Kidney tubule cell (primary cell): Measurements from ENCODE around the gene CD101.

Experiments
- DNase-seq: peaks from one replicate; pipeline ENCODE4 v3.0.0-alpha.2; 2018; ENCODE audit warnings: low spot score

Gene CD101

GRCh38 chr1:116986421-116987255, 14.9 kb upstream of the CD101 start:
- no peak for DNase-seq

- DNase-seq = no peak
Observed at GRCh38 chr1:116987256-116987555, 14.4 kb upstream of the CD101 start.

GRCh38 chr1:116988248-116988647, 13.3 kb upstream of the CD101 start:
- no peak for DNase-seq

- no peak for DNase-seq
Observed at GRCh38 chr1:116988908-116989307, 12.7 kb upstream of the CD101 start.

- DNase-seq = no peak
Observed at GRCh38 chr1:116989835-116990234, 11.7 kb upstream of the CD101 start.

GRCh38 chr1:116990612-116991151, 10.9 kb upstream of the CD101 start:
- no peak for DNase-seq

- no peak for DNase-seq
Observed at GRCh38 chr1:116991171-116991845, 10.3 kb upstream of the CD101 start.

GRCh38 chr1:116991918-116992317, 9.6 kb upstream of the CD101 start:
- no peak for DNase-seq

GRCh38 chr1:116993286-116993685, 8.3 kb upstream of the CD101 start:
- no peak for DNase-seq

- DNase-seq = no peak
Observed at GRCh38 chr1:116994411-116994810, 7.1 kb upstream of the CD101 start.

GRCh38 chr1:116997066-116997465, 4.5 kb upstream of the CD101 start:
- peak; percentile 87 for DNase-seq

- peak; percentile 66 for DNase-seq
Observed at GRCh38 chr1:116997636-116998035, 3.9 kb upstream of the CD101 start.

- DNase-seq = no peak
Observed at GRCh38 chr1:116999596-116999995, 2.0 kb upstream of the CD101 start.

GRCh38 chr1:117000142-117000541, 1.4 kb upstream of the CD101 start:
- no peak for DNase-seq

GRCh38 chr1:117003223-117003875, 1.8 kb downstream of the CD101 start:
- DNase-seq = peak; percentile 35

- DNase-seq = no peak
Observed at GRCh38 chr1:117007719-117008013, 6.1 kb downstream of the CD101 start.

GRCh38 chr1:117008656-117009055, 7.1 kb downstream of the CD101 start:
- DNase-seq = no peak

- DNase-seq = no peak
Observed at GRCh38 chr1:117009132-117009531, 7.6 kb downstream of the CD101 start.

GRCh38 chr1:117010310-117010969, 8.9 kb downstream of the CD101 start:
- no peak for DNase-seq

- DNase-seq = no peak
Observed at GRCh38 chr1:117011334-117011733, 9.8 kb downstream of the CD101 start.

- DNase-seq = peak; percentile 7
Observed at GRCh38 chr1:117013309-117013858, 11.8 kb downstream of the CD101 start.

- DNase-seq = peak; percentile 42
Observed at GRCh38 chr1:117014209-117014608, 12.6 kb downstream of the CD101 start.
